RWPE2 (cell line): ENCODE results near the gene BAAT.
A peak's percentile ranks its signal among the peaks of the same experiment; 100 is the strongest.

Experiments used
- ATAC-seq: fragments of 200-7000 bp; cut with Tn5 transposase; 3 replicates; pipeline ENCODE4 v1.9.1; 2021; ENCODE audit warnings: low read depth
- DNase-seq: peaks from one replicate; pipeline ENCODE4 v3.0.0-alpha.2; 2020; ENCODE audit warnings: low spot score
- H3K27ac ChIP-seq: fragments of 450-650 bp; 2 replicates; pipeline ENCODE4 v1.5.1; 2017; ENCODE audit warnings: mild to moderate bottlenecking; ENCODE audit not compliant: poor library complexity, severe bottlenecking
- H3K27me3 ChIP-seq: fragments of 250-450 bp; sonication (Bioruptor Pico); 2 replicates; pipeline ENCODE4 v1.5.1; 2021; ENCODE audit warnings: mild to moderate bottlenecking, moderate library complexity; ENCODE audit not compliant: insufficient read depth, poor library complexity, severe bottlenecking
- H3K36me3 ChIP-seq: fragments of 250-450 bp; sonication (Bioruptor Pico); 2 replicates; pipeline ENCODE4 v1.5.1; 2020; ENCODE audit warnings: low read depth, mild to moderate bottlenecking, moderate library complexity
- H3K4me1 ChIP-seq: fragments of 250-450 bp; sonication (Bioruptor Pico); 2 replicates; pipeline ENCODE4 v1.5.1; 2021; ENCODE audit warnings: mild to moderate bottlenecking, moderate library complexity; ENCODE audit not compliant: insufficient read depth, poor library complexity, severe bottlenecking
- H3K4me3 ChIP-seq: fragments of 250-450 bp; sonication (Bioruptor Pico); 2 replicates; pipeline ENCODE4 v1.5.1; 2021; ENCODE audit warnings: mild to moderate bottlenecking, moderate library complexity; ENCODE audit not compliant: severe bottlenecking
- H3K9me3 ChIP-seq: fragments of 250-450 bp; sonication (Bioruptor Pico); 2 replicates; pipeline ENCODE4 v1.5.1; 2021; ENCODE audit warnings: mild to moderate bottlenecking, moderate library complexity; ENCODE audit not compliant: severe bottlenecking
- CTCF ChIP-seq: fragments of 450-650 bp; IDR thresholded peaks from one replicate; pipeline ENCODE4 v1.5.1; 2017; ENCODE audit warnings: mild to moderate bottlenecking, moderate library complexity; ENCODE audit not compliant: poor library complexity, severe bottlenecking

The BAAT gene

GRCh38 chr9:101381118-101381517, 3.7 kb downstream of the BAAT start:
- Histone ChIP-seq H3K4me3 (no peak overlapping the region), H3K27me3 (no peaks in the 10 kb centered on the region), H3K4me1 (no peaks in the 10 kb centered on the region), H3K27ac (no peak overlapping the region), H3K9me3 (no peaks in the 10 kb centered on the region), H3K36me3 (no peaks in the 10 kb centered on the region; the same call in 1 of the 2 replicates)
- no peak for DNase-seq
- no peak for ATAC-seq
- TF ChIP-seq CTCF, result no peak

- no peaks in the 10 kb centered on the region for H3K27me3 ChIP-seq
- no peak overlapping the region for H3K27ac ChIP-seq
- no peaks in the 10 kb centered on the region; the same call in 1 of the 2 replicates for H3K36me3 ChIP-seq
- ATAC-seq (no peak), DNase-seq (no peak)
- H3K4me3 ChIP-seq, result no peak overlapping the region
- H3K9me3 ChIP-seq, result no peaks in the 10 kb centered on the region
- no peaks in the 10 kb centered on the region for H3K4me1 ChIP-seq
- no peak for TF ChIP-seq CTCF
These were observed 4.5 kb downstream of the BAAT start for GRCh38 chr9:101380295-101380694.

- Histone ChIP-seq H3K36me3 (no peaks in the 10 kb centered on the region), H3K4me1 (no peaks in the 10 kb centered on the region), H3K27ac (no peak overlapping the region), H3K27me3 (no peaks in the 10 kb centered on the region), H3K4me3 (no peak overlapping the region), H3K9me3 (no peaks in the 10 kb centered on the region)
- ATAC-seq (peak; percentile 74), DNase-seq (no peak)
- TF ChIP-seq CTCF, result no peak
These were observed 8.5 kb downstream of the BAAT start for GRCh38 chr9:101376111-101376848.

GRCh38 chr9:101375546-101375945, 9.3 kb downstream of the BAAT start:
- Histone ChIP-seq H3K27me3 (no peaks in the 10 kb centered on the region), H3K4me3 (no peak overlapping the region), H3K9me3 (no peaks in the 10 kb centered on the region), H3K4me1 (no peaks in the 10 kb centered on the region), H3K27ac (no peak overlapping the region), H3K36me3 (no peaks in the 10 kb centered on the region)
- no peak for DNase-seq
- no peak for ATAC-seq
- TF ChIP-seq CTCF, result no peak
